ENCODE data around the gene STAT1.

The STAT1 gene

DNA sequence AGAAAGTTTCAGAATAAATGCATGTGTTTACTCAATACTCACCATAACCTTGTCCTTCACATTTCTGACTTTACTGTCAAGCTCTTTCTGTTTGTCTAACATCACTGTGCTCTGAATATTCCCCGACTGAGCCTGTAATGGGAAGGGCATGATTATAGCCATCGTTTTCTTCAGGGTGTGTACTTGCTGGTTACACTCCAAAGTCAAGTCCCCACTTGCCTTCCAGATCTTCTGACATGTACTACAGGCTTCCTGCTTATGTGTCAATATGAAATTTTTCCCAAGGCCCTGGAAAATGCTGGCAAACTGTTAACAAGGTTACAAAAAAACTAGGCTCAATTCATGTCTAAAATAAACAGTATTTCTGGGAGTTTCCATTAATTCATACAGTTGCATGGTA lies 12.9 kb downstream of the STAT1 start:
- DNase-seq: no peak
- H3K9me3 ChIP-seq: no peaks in the 10 kb centered on the region
- TF ChIP-seq CTCF (IDR thresholded peaks at IDR 0.05): no peak
- H3K4me3 ChIP-seq: no peak overlapping the region
- peaks cover 77 to 99% (median 93%) of the 10 kb centered on the region in 3 donors for H3K36me3 ChIP-seq
- intact Hi-C loops (cut with DNase I; ENCODE audit: low total_unique reads): no loop called here
- no peaks in the 10 kb centered on the region for H3K27me3 ChIP-seq
- H3K4me1 ChIP-seq: no peaks in the 10 kb centered on the region
- no peak overlapping the region for H3K27ac ChIP-seq

DNA sequence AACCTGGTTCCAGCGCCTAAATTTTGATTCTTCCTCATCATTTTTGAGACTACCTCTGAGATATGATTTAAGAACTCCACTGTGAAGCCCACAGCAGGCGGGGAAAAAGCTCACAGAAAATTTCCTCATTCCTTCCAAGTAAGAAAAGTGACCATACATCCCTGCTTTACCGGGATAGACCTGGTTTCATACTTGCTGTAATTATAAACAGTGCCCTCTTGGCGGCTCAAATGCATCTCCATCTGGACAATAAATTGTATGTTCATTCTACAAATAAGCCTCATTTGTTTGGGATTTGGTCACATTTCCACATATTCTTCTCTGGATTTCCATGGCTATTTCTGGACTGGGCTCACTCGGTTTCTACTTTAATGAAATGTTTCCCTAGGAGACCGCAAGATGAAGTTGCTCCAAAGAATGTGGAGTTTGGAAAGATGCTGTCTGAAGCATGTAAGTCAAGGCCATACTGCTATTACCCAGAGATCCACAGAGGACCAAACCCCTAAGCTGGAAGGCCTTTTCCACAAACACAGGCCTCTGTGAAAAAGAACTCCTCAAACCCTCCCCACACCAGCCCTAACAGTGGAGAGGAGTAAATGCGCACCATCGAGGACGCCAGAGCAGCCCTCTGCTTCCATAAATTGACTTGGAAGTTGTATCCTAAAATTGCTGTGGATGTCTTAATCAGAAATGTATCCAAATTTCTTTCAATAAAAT lies 13.9 kb downstream of the STAT1 start:
- H3K36me3 ChIP-seq: peaks cover 76 to 99% (median 93%) of the 10 kb centered on the region in 3 donors

DNA sequence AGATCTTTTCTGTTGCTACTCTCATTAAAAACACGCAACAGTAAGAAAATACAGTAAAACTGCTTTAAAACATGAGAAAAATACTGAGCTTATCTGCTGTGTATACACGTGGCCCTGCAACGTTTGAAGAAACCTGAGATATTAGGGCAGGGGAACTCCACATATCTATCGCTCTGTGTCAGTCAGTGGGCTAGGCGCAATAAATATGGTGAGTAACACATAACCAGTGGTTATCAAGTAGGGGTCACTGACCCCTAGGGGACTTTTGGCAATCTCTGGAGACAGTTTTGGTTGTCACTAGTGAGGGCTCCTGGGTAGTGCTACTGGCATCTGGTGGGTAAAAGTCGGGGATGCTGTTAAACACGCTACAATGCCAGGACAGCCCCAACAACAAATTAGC lies 14.9 kb downstream of the STAT1 start:
- no peak overlapping the region for H3K27ac ChIP-seq
- intact Hi-C loops (cut with DNase I; ENCODE audit: low total_unique reads): no loop called here
- H3K4me3 ChIP-seq: no peak overlapping the region
- H3K4me1 ChIP-seq: no peaks in the 10 kb centered on the region
- H3K27me3 ChIP-seq: no peaks in the 10 kb centered on the region
- DNase-seq: no peak
- H3K36me3 ChIP-seq: peaks cover 76 to 100% (median 91%) of the 10 kb centered on the region in 3 donors
- no peak for TF ChIP-seq CTCF (IDR thresholded peaks at IDR 0.05)
- H3K9me3 ChIP-seq: no peaks in the 10 kb centered on the region

More for the DNA sequence above, 13.9 kb downstream of the STAT1 start:
- intact Hi-C loops (cut with DNase I; ENCODE audit: low total_unique reads): no loop called here
- no peak for DNase-seq
- Histone ChIP-seq H3K27me3 (no peaks in the 10 kb centered on the region), H3K27ac (no peak overlapping the region), H3K4me3 (no peak overlapping the region), H3K4me1 (no peaks in the 10 kb centered on the region), H3K9me3 (no peaks in the 10 kb centered on the region)
- no peak for TF ChIP-seq CTCF (IDR thresholded peaks at IDR 0.05)

GRCh38 chr2:190997526-190998113 lies 16.4 kb downstream of the STAT1 start:
- no peak overlapping the region for H3K27ac ChIP-seq
- H3K4me3 ChIP-seq: no peak overlapping the region
- H3K27me3 ChIP-seq: no peaks in the 10 kb centered on the region
- intact Hi-C loops (cut with DNase I; ENCODE audit: low total_unique reads): no loop called here
- TF ChIP-seq CTCF (IDR thresholded peaks at IDR 0.05): no peak
- H3K9me3 ChIP-seq: no peaks in the 10 kb centered on the region
- H3K4me1 ChIP-seq: no peaks in the 10 kb centered on the region
- peaks cover 75 to 100% (median 91%) of the 10 kb centered on the region in 3 donors for H3K36me3 ChIP-seq
- no peak for DNase-seq

DNA sequence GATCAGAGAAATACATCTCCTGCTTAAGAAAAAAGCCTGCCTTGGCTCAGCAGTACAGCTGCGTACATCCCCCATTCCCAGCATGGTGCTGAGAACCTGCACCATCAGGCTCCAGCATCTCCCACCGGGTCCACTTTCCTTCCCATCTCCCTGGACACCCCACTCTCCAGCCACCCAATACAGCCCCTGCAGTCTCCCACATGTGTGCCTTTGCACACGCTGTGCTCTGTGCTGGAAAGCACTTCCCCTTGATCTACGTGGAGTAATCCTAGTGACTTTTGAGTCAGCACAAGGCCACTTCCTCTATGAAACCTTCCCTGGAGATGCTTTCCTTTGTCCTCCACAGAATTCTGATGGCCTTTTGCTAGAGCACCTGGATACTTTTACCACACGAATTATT lies 17.0 kb downstream of the STAT1 start:
- Histone ChIP-seq H3K4me1 (no peaks in the 10 kb centered on the region), H3K27me3 (no peaks in the 10 kb centered on the region), H3K36me3 (peaks cover 77 to 99% (median 90%) of the 10 kb centered on the region in 3 donors), H3K27ac (no peak overlapping the region), H3K4me3 (no peak overlapping the region), H3K9me3 (no peaks in the 10 kb centered on the region)
- TF ChIP-seq CTCF (IDR thresholded peaks at IDR 0.05): no peak
- no peak for DNase-seq
- intact Hi-C loops (cut with DNase I; ENCODE audit: low total_unique reads): no loop called here

All from tibial artery (tissue), 4 donors.